Cardiac septum (tissue), 1 donor: Measurements from ENCODE around the gene CELF4. TPM values are rescaled to one million over a fixed set of nuclear protein-coding genes. Genes with fewer than 3 reads are reported as not detected.

Experiments
- DNase-seq: peaks from one replicate; pipeline ENCODE4 v3.0.0-alpha.2; 2020; ENCODE audit warnings: low spot score
- intact Hi-C: fragments of 100-400 bp; cut with DNase I; formaldehyde crosslinking; loops from one replicate; pipeline ENCODE4 v1.14.0; 2022
- total RNA-seq: library from RNA; stranded (reverse); fragmentation: NEBNext Ultra II Directional; extraction: Animal tissue kit (Norgen Biotek cat#: 25700); gene quantifications from one replicate; pipeline ENCODE4 v1.2.1, GENCODE V29; 2021
- donor health status: DM: no; HTN: no; CAD: no.

Gene CELF4
- total RNA-seq, 1 donor from 2014 or later = 0.24 TPM

GRCh38 chr18:37261246-37261840, 304.3 kb downstream of the CELF4 start:
- DNase-seq = no peak

GRCh38 chr18:37260367-37261093, 305.1 kb downstream of the CELF4 start:
- no peak for DNase-seq
- intact Hi-C loops = no loop called here

More at GRCh38 chr18:37261246-37261840, 304.3 kb downstream of the CELF4 start:
- intact Hi-C loops = no loop called here

GRCh38 chr18:37259711-37260110, 305.9 kb downstream of the CELF4 start:
- intact Hi-C loops = no loop called here
- no peak for DNase-seq

- intact Hi-C loops = no loop called here
- no peak for DNase-seq
These were observed 306.8 kb downstream of the CELF4 start for GRCh38 chr18:37258819-37259218.

GRCh38 chr18:37258131-37258530, 307.5 kb downstream of the CELF4 start:
- intact Hi-C loops = no loop called here
- no peak for DNase-seq

GRCh38 chr18:37254973-37255372, 310.6 kb downstream of the CELF4 start:
- DNase-seq = no peak

GRCh38 chr18:37254236-37254754, 311.3 kb downstream of the CELF4 start:
- intact Hi-C loops = no loop called here
- no peak for DNase-seq

More at GRCh38 chr18:37254973-37255372, 310.6 kb downstream of the CELF4 start:
- intact Hi-C loops = no loop called here

- intact Hi-C loops = no loop called here
- no peak for DNase-seq
These were observed 312.0 kb downstream of the CELF4 start for GRCh38 chr18:37253394-37254235.

- intact Hi-C loops = no loop called here
- DNase-seq = no peak
These were observed 312.7 kb downstream of the CELF4 start for GRCh38 chr18:37252854-37253393.

GRCh38 chr18:37252342-37252741, 313.3 kb downstream of the CELF4 start:
- peak; percentile 55 for DNase-seq
- intact Hi-C loops = no loop called here

GRCh38 chr18:37251679-37252078, 313.9 kb downstream of the CELF4 start:
- peak; percentile 58 for DNase-seq
- intact Hi-C loops = no loop called here

GRCh38 chr18:37249895-37250618, 315.5 kb downstream of the CELF4 start:
- peak; percentile 17 for DNase-seq
- intact Hi-C loops = no loop called here

GRCh38 chr18:37249171-37249886, 316.3 kb downstream of the CELF4 start:
- intact Hi-C loops = no loop called here
- DNase-seq = peak; percentile 15

- peak; percentile 26 for DNase-seq
- intact Hi-C loops = no loop called here
These were observed 317.3 kb downstream of the CELF4 start for GRCh38 chr18:37248281-37248680.

GRCh38 chr18:37247497-37248161, 318.0 kb downstream of the CELF4 start:
- intact Hi-C loops = no loop called here
- DNase-seq = peak; percentile 54

- intact Hi-C loops = no loop called here
- no peak for DNase-seq
These were observed 318.7 kb downstream of the CELF4 start for GRCh38 chr18:37246779-37247340.

- intact Hi-C loops = no loop called here
- DNase-seq = no peak
These were observed 321.0 kb downstream of the CELF4 start for GRCh38 chr18:37244618-37245017.

GRCh38 chr18:37243741-37244140, 321.9 kb downstream of the CELF4 start:
- intact Hi-C loops = no loop called here
- no peak for DNase-seq
